G401.6 (cell line): ENCODE measurements around the gene MICAL3.

Experiments used
- FAIRE-seq: peaks from 2 replicates; lab custom pipeline; 2012; peaks lifted over from hg19 to GRCh38; lab: Jason Lieb, UNC

MICAL3 gene

GRCh38 chr22:17749605-17750395, 274.6 kb downstream of the MICAL3 start:
- no peak for FAIRE-seq

- no peak for FAIRE-seq
Observed at GRCh38 chr22:17748555-17749353, 275.6 kb downstream of the MICAL3 start.

- FAIRE-seq, result no peak
Observed at GRCh38 chr22:17746916-17747315, 277.4 kb downstream of the MICAL3 start.

- no peak for FAIRE-seq
Observed at GRCh38 chr22:17744430-17744829, 279.9 kb downstream of the MICAL3 start.

- no peak for FAIRE-seq
Observed at GRCh38 chr22:17743661-17744411, 280.5 kb downstream of the MICAL3 start.

- no peak for FAIRE-seq
Observed at GRCh38 chr22:17742527-17742902, 281.8 kb downstream of the MICAL3 start.

GRCh38 chr22:17741866-17742526, 282.4 kb downstream of the MICAL3 start:
- FAIRE-seq, result no peak

GRCh38 chr22:17739196-17739975, 285.0 kb downstream of the MICAL3 start:
- FAIRE-seq, result no peak

- no peak for FAIRE-seq
Observed at GRCh38 chr22:17738386-17739128, 285.8 kb downstream of the MICAL3 start.
